Kasumi-1 (cell line): Measurements from ENCODE around the gene SLC17A1.

ENCODE experiments used
- DNase-seq, 2 experiments: peaks; one replicate each; lab custom pipeline; 2025; lab: John Stamatoyannopoulos, UW

Gene SLC17A1

GRCh38 chr6:25832307-25832662 is 433 bp upstream of the SLC17A1 start:
- no peak for DNase-seq

GRCh38 chr6:25830458-25830857 is 1.4 kb downstream of the SLC17A1 start:
- DNase-seq, result no peak

GRCh38 chr6:25829375-25829774 is 2.5 kb downstream of the SLC17A1 start:
- DNase-seq, result no peak

- DNase-seq, result no peak
Observed at GRCh38 chr6:25821341-25821740, 10.5 kb downstream of the SLC17A1 start.

GRCh38 chr6:25816252-25816651 is 15.6 kb downstream of the SLC17A1 start:
- no peak for DNase-seq

GRCh38 chr6:25815194-25815593 is 16.7 kb downstream of the SLC17A1 start:
- no peak for DNase-seq

- DNase-seq, result no peak
Observed at GRCh38 chr6:25804804-25805203, 27.0 kb downstream of the SLC17A1 start.

- no peak for DNase-seq
Observed at GRCh38 chr6:25801436-25801835, 30.4 kb downstream of the SLC17A1 start.

GRCh38 chr6:25794784-25795183 is 37.1 kb downstream of the SLC17A1 start:
- no peak for DNase-seq

- DNase-seq, result no peak
Observed at GRCh38 chr6:25793970-25794369, 37.9 kb downstream of the SLC17A1 start.

GRCh38 chr6:25792016-25792415 is 39.8 kb downstream of the SLC17A1 start:
- no peak for DNase-seq

GRCh38 chr6:25789475-25789874 is 42.4 kb downstream of the SLC17A1 start:
- DNase-seq, result no peak

GRCh38 chr6:25788305-25788922 is 43.4 kb downstream of the SLC17A1 start:
- DNase-seq, result peak; percentile 31 to 41

GRCh38 chr6:25787428-25787827 is 44.4 kb downstream of the SLC17A1 start:
- no peak for DNase-seq

GRCh38 chr6:25781134-25781533 is 50.7 kb downstream of the SLC17A1 start:
- no peak for DNase-seq

- DNase-seq, result no peak
Observed at GRCh38 chr6:25777856-25778649, 53.8 kb downstream of the SLC17A1 start.

GRCh38 chr6:25777031-25777430 is 54.8 kb downstream of the SLC17A1 start:
- DNase-seq, result no peak

GRCh38 chr6:25774120-25774715 is 57.6 kb downstream of the SLC17A1 start:
- DNase-seq, result no peak

GRCh38 chr6:25769983-25770382 is 61.9 kb downstream of the SLC17A1 start:
- no peak for DNase-seq

- DNase-seq, result no peak
Observed at GRCh38 chr6:25768566-25768965, 63.3 kb downstream of the SLC17A1 start.

GRCh38 chr6:25764611-25765010 is 67.2 kb downstream of the SLC17A1 start:
- DNase-seq, result no peak

GRCh38 chr6:25757936-25758642 is 73.8 kb downstream of the SLC17A1 start:
- no peak for DNase-seq
